AG09309 (cell line): Measurements from ENCODE around the gene QARS1.

Experiments used
- DNase-seq: peaks from one replicate; pipeline ENCODE4 v3.0.0-alpha.2; 2010; ENCODE audit warnings: low read depth
- H3K4me3 ChIP-seq: 2 replicates; pipeline ENCODE4 v1.5.1; 2011; ENCODE audit warnings: mild to moderate bottlenecking, low read depth, low read length, moderate library complexity; ENCODE audit not compliant: control insufficient read depth
- TF ChIP-seq, protein P1 (sequence below): IDR thresholded peaks from 2 replicates; pipeline ENCODE4 v1.5.1; 2011; ENCODE audit warnings: mild to moderate bottlenecking, low read depth, low read length, inconsistent platforms; ENCODE audit not compliant: insufficient read depth, control insufficient read depth; ENCODE audit errors: missing control alignments

QARS1 gene

DNA sequence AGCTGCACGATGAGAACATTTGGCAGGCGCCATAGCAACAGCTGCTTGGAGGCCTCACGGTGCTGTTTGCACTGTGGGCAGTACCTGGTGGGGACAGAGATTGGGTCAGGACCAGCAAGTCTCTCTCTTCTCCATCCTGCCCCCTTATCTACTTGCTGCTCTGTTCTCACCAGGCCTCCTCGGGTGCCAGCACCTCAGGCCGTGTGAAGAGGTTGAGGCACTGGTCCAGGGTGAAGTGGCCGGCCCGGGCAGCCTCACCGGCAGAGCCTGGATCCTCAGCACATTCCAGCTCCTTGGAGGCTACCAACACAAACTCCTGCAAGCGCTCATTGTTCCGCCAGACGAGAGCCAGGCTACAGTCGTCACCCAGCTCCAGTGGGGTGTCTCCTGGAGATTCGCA, 6.2 kb upstream of the QARS1 start:
- TF ChIP-seq, protein P1, sequence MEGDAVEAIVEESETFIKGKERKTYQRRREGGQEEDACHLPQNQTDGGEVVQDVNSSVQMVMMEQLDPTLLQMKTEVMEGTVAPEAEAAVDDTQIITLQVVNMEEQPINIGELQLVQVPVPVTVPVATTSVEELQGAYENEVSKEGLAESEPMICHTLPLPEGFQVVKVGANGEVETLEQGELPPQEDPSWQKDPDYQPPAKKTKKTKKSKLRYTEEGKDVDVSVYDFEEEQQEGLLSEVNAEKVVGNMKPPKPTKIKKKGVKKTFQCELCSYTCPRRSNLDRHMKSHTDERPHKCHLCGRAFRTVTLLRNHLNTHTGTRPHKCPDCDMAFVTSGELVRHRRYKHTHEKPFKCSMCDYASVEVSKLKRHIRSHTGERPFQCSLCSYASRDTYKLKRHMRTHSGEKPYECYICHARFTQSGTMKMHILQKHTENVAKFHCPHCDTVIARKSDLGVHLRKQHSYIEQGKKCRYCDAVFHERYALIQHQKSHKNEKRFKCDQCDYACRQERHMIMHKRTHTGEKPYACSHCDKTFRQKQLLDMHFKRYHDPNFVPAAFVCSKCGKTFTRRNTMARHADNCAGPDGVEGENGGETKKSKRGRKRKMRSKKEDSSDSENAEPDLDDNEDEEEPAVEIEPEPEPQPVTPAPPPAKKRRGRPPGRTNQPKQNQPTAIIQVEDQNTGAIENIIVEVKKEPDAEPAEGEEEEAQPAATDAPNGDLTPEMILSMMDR = no peak
- no peak overlapping the region for H3K4me3 ChIP-seq
- DNase-seq = no peak

DNA sequence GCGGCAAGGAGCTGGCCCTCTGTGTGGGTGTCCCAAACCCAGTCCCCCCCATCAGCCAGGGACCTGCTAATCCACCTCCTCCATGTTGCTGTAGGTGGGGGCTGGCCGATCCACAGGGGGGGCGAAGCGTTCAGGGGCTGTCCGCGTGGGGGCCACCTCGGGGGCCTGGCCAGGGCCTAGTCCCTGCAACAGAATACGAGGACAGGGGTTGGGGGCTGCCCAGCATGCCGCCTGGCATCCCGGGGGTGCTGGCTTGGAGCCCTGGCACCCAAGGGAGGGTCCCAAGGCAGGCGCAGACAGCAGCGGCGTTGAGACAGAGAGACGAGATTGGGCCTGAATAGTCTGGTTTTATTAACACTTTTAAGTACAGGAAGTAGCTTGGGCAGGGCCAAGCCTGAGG, 3.8 kb upstream of the QARS1 start:
- no peak for DNase-seq
- TF ChIP-seq, protein P1 = no peak
- H3K4me3 ChIP-seq = no peak overlapping the region

DNA sequence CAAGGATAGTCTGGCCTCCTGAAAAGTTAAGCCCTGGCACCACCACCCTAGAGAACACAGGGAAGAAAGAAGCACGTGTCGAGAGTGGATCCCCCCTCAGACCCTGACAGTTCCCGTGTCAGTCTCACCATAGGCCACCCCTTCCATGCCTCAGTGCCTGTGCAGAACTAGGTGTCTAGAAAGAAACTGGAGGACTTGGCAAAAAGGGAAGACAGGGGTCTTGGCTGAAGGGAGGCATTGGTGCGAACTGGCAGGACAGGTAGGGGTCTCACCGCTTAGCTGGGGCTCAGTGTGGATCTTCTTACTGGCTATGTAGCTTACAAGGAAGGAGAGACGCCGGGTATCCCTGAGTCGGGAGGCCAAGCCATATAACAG, 518 bp downstream of the QARS1 start:
- DNase-seq = no peak
- TF ChIP-seq, protein P1 = no peak
- peak overlapping the region; percentile 88 for H3K4me3 ChIP-seq

GRCh38 chr3:49100046-49100615, 4.4 kb downstream of the QARS1 start:
- no peak for DNase-seq
- TF ChIP-seq, protein P1 = no peak
- no peak overlapping the region for H3K4me3 ChIP-seq

GRCh38 chr3:49098910-49099630, 5.5 kb downstream of the QARS1 start:
- no peak overlapping the region for H3K4me3 ChIP-seq
- TF ChIP-seq, protein P1 = no peak
- DNase-seq = no peak

GRCh38 chr3:49098429-49098828, 6.1 kb downstream of the QARS1 start:
- TF ChIP-seq, protein P1 = no peak
- no peak overlapping the region for H3K4me3 ChIP-seq
- no peak for DNase-seq
